Raji (cell line): Measurements from ENCODE around the gene COG8.

Experiments
- POLR2A ChIP-seq: IDR thresholded peaks from 2 replicates; pipeline ENCODE4 v1.6.1; 2011; ENCODE audit warnings: low read depth, low read length, control low read depth; ENCODE audit not compliant: insufficient read depth

The COG8 gene

GRCh38 chr16:69285240-69285639, 54.1 kb downstream of the COG8 start:
- TF ChIP-seq POLR2A = no peak

DNA sequence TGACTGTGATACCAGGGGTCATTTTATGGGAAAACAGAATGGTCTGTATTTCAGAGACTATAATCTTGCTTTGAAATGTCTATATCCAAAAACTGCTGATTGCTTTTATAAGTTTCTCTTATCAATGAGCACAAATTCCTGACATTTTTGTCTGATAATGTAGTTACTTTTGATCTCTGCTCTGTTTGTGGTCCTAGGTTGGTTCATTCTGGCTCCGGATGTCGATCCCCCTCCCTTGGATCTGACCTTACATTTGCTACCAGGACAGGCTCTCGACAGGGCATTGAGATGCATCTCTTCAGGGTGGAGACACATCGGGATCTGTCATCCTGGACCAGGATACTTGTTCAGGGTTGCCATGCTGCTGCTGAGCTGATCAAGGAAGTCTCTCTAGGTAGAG, 55.5 kb downstream of the COG8 start:
- no peak for TF ChIP-seq POLR2A

DNA sequence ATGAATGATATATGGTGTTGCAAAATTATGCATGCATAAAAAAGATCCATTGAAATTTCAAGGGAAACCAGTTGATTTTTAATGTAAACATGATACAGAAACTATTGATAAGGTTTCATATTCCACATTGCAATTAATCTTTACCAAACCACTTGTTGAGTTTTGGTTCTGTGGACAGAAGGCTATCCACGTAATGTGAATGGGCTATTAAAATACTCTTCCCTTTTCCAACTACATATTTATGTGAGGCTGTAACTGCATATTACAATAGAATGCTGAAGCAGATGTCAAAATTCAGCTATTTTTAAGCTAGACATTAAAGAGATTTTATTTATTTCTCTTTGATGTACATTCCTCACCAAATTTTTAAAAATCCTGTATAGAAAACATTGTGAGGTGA, 62.0 kb downstream of the COG8 start:
- no peak for TF ChIP-seq POLR2A
